ENCODE measurements around the gene ROR1.

The ROR1 gene

DNA sequence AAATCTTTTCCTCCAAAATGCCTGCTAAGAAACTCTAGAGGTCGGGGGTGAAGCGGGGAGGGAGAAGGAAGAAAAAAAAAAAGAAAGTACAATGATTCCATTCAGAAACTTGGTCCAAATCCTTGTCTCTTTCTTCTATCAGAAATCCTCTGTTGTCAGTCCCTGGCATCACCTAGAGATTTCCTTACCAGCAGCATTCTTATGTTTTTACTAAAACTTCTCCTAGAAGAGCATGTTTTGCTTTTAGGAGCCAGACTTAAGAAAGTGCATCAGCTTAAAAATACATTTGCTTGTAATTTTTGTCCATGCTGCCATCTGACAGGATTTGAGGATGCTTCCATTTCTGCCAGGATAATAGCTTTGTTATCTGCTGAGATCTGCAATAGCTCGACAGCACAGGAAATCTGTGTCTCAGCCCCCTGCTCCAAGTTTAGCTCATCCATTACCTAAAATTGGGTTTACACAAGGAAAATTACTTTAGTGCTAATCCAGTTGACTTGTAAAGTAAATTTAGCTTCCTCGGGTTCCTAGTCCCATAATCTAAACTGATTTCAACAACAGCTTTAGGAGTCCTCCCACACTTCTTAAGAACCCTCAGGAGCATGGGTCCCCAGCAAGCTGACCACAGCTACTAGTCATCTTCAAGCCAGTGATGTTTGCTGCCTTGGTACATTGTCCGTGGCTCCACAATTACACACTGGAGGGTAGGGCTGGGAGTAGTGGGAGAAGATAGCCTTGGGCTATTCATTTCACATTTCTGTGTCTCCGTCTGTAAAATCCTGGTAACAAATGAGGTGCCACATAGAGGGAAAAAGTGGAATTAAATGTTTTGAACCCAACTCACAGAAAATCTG is 337.3 kb downstream of the ROR1 start:
- H3K27ac ChIP-seq (ENCODE audit: low read length): no peak overlapping the region
- no peak overlapping the region for H3K9ac ChIP-seq (ENCODE audit: low read length)
- no peaks in the 10 kb centered on the region for H3K9me3 ChIP-seq (ENCODE audit: control insufficient read depth, low read depth, low read length)
- no peaks in the 10 kb centered on the region for H3K27me3 ChIP-seq (ENCODE audit: control insufficient read depth, insufficient read depth, low read length)
- no peaks in the 10 kb centered on the region for H3K36me3 ChIP-seq (ENCODE audit: control insufficient read depth, low read depth, low read length)
- H3K4me1 ChIP-seq (ENCODE audit: control insufficient read depth, low read depth, low read length): peaks cover 9% of the 10 kb centered on the region
- H3K4me3 ChIP-seq (ENCODE audit: low read length): no peak overlapping the region

GRCh38 chr1:64111787-64112186 is 338.0 kb downstream of the ROR1 start:
- Histone ChIP-seq H3K9me3 (ENCODE audit: control insufficient read depth, low read depth, low read length) (no peaks in the 10 kb centered on the region), H3K36me3 (ENCODE audit: control insufficient read depth, low read depth, low read length) (no peaks in the 10 kb centered on the region), H3K27ac (ENCODE audit: low read length) (no peak overlapping the region), H3K27me3 (ENCODE audit: control insufficient read depth, insufficient read depth, low read length) (no peaks in the 10 kb centered on the region), H3K9ac (ENCODE audit: low read length) (no peak overlapping the region), H3K4me3 (ENCODE audit: low read length) (no peak overlapping the region), H3K4me1 (ENCODE audit: control insufficient read depth, low read depth, low read length) (peaks cover 9% of the 10 kb centered on the region)

DNA sequence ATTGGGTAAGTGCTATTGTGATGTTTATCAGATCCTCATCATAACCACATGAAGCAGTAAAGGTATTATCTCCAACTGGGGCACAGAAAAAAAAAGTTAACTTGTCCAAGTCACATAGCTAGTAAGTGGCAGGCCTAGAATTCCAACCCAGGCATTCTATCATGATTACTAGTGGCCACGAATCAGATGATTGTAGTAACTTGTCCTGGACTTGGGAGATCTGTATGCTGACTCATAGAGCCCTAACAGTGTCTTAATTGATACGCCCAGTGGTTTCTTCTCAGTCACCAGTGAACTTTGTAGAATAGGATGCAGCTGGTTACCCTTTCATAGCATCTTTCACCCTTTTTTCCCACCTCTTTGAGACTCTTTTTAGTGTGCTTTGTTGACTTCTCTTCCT is 338.5 kb downstream of the ROR1 start:
- no peaks in the 10 kb centered on the region for H3K9me3 ChIP-seq (ENCODE audit: control insufficient read depth, low read depth, low read length)
- H3K4me1 ChIP-seq (ENCODE audit: control insufficient read depth, low read depth, low read length): peaks cover 9% of the 10 kb centered on the region
- H3K27ac ChIP-seq (ENCODE audit: low read length): no peak overlapping the region
- H3K4me3 ChIP-seq (ENCODE audit: low read length): no peak overlapping the region
- no peak overlapping the region for H3K9ac ChIP-seq (ENCODE audit: low read length)
- no peaks in the 10 kb centered on the region for H3K36me3 ChIP-seq (ENCODE audit: control insufficient read depth, low read depth, low read length)
- H3K27me3 ChIP-seq (ENCODE audit: control insufficient read depth, insufficient read depth, low read length): no peaks in the 10 kb centered on the region

DNA sequence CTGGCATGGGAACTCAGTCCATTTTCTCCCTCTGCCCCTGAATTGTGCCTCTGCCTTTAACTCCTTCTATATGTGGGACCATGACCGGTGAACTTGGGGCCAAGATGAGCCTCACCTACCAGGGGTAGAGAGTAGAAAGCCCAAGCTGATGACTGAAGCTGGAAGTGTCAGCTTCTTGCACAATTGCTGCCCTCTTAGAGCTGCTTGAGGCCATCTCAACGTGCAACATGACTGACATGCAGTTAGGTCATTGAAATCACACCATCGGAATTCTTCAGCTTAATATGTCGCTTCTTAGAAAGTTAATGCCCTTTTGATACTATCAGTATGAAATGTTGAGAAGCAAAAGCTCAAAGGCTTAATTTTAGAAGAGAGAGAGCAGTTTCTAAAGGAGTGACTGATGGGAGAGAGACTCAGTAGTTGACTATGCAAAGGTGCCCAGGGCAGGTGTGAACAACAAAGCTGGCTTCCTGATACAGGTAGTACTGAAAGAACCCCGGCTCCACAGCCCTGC is 340.3 kb downstream of the ROR1 start:
- Histone ChIP-seq H3K9me3 (ENCODE audit: control insufficient read depth, low read depth, low read length) (no peaks in the 10 kb centered on the region), H3K9ac (ENCODE audit: low read length) (no peak overlapping the region), H3K36me3 (ENCODE audit: control insufficient read depth, low read depth, low read length) (no peaks in the 10 kb centered on the region), H3K4me3 (ENCODE audit: low read length) (no peak overlapping the region), H3K4me1 (ENCODE audit: control insufficient read depth, low read depth, low read length) (peaks cover 9% of the 10 kb centered on the region), H3K27ac (ENCODE audit: low read length) (no peak overlapping the region), H3K27me3 (ENCODE audit: control insufficient read depth, insufficient read depth, low read length) (no peaks in the 10 kb centered on the region)

- Histone ChIP-seq H3K4me1 (ENCODE audit: control insufficient read depth, low read depth, low read length) (peaks cover 4% of the 10 kb centered on the region), H3K9ac (ENCODE audit: low read length) (no peak overlapping the region), H3K4me3 (ENCODE audit: low read length) (no peak overlapping the region), H3K27me3 (ENCODE audit: control insufficient read depth, insufficient read depth, low read length) (no peaks in the 10 kb centered on the region), H3K9me3 (ENCODE audit: control insufficient read depth, low read depth, low read length) (no peaks in the 10 kb centered on the region), H3K27ac (ENCODE audit: low read length) (no peak overlapping the region), H3K36me3 (ENCODE audit: control insufficient read depth, low read depth, low read length) (no peaks in the 10 kb centered on the region)
Observed at GRCh38 chr1:64116537-64116936, 342.7 kb downstream of the ROR1 start.

- no peaks in the 10 kb centered on the region for H3K27me3 ChIP-seq (ENCODE audit: control insufficient read depth, insufficient read depth, low read length)
- H3K27ac ChIP-seq (ENCODE audit: low read length): no peak overlapping the region
- no peaks in the 10 kb centered on the region for H3K4me1 ChIP-seq (ENCODE audit: control insufficient read depth, low read depth, low read length)
- H3K4me3 ChIP-seq (ENCODE audit: low read length): no peak overlapping the region
- no peak overlapping the region for H3K9ac ChIP-seq (ENCODE audit: low read length)
- no peaks in the 10 kb centered on the region for H3K36me3 ChIP-seq (ENCODE audit: control insufficient read depth, low read depth, low read length)
- no peaks in the 10 kb centered on the region for H3K9me3 ChIP-seq (ENCODE audit: control insufficient read depth, low read depth, low read length)
Observed at GRCh38 chr1:64117492-64117891, 343.7 kb downstream of the ROR1 start.

DNA sequence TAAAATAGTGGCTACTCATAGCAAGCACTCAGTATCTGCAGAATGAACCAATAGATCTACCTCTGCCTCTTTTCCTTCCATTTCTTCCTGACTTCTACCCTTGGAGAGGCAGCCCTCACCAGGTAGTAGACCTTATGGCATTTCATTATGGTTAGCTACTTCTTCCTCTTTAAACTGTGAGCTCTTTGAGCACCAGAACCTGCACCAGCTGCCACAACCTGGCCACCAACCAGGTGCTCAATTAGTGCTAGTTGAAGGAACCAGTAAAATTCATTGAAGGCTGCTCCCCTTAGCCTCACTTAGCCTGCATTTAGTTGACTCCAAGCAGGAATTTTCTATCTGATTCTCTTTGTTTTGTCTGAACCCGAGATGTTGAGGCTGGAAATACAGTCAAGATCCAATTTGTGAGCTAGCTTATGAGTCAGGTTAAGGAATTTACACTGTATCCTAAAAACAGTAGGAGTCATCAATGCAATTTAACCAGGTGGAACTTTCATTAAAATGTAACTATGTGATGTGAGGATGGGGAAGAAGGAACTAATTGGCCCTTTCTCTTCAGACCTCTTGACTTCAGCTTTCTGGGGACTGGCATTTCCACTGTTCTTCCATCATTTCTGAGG is 348.1 kb downstream of the ROR1 start:
- Histone ChIP-seq H3K27me3 (ENCODE audit: control insufficient read depth, insufficient read depth, low read length) (no peaks in the 10 kb centered on the region), H3K9me3 (ENCODE audit: control insufficient read depth, low read depth, low read length) (no peaks in the 10 kb centered on the region), H3K9ac (ENCODE audit: low read length) (no peak overlapping the region), H3K4me1 (ENCODE audit: control insufficient read depth, low read depth, low read length) (no peaks in the 10 kb centered on the region), H3K27ac (ENCODE audit: low read length) (no peak overlapping the region), H3K36me3 (ENCODE audit: control insufficient read depth, low read depth, low read length) (no peaks in the 10 kb centered on the region), H3K4me3 (ENCODE audit: low read length) (no peak overlapping the region)

- Histone ChIP-seq H3K4me3 (ENCODE audit: low read length) (no peak overlapping the region), H3K9ac (ENCODE audit: low read length) (no peak overlapping the region), H3K27me3 (ENCODE audit: control insufficient read depth, insufficient read depth, low read length) (no peaks in the 10 kb centered on the region), H3K36me3 (ENCODE audit: control insufficient read depth, low read depth, low read length) (no peaks in the 10 kb centered on the region), H3K27ac (ENCODE audit: low read length) (no peak overlapping the region), H3K9me3 (ENCODE audit: control insufficient read depth, low read depth, low read length) (no peaks in the 10 kb centered on the region), H3K4me1 (ENCODE audit: control insufficient read depth, low read depth, low read length) (no peaks in the 10 kb centered on the region)
Observed at GRCh38 chr1:64122588-64122987, 348.8 kb downstream of the ROR1 start.

DNA sequence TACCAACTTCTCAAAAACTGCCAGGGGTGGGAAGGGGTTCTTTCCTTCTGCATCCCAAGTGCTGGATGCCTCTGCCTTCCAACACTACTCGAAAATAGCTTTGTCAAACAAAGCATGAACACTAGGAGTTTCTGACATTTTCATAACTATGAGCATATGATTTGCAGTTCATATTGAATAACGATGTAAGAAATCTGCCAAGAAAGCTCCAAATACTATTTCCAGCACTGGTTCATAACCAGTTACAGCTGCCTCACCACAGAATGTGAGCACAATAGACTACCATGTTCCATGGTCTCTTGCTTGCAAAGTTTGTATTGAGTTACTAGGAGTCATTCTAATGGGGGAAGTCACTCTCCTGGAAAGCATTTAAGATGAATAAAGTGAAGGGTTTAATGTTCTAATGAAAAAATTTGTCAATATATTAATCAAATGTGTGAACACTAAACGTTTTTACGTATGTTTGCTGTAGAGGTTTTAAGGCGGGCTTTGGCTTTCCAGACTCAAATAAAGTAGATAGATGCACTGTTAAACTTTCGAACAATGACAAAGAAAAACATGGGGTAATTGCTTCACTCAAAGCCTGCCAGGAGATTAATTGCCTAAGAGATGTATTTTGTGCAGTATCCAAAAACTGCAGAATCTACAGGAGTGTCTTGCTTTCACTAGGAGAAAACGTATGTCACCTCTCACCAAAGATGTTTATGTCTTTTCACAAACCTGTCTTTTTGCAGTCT is 351.1 kb downstream of the ROR1 start:
- no peaks in the 10 kb centered on the region for H3K4me1 ChIP-seq (ENCODE audit: control insufficient read depth, low read depth, low read length)
- no peaks in the 10 kb centered on the region for H3K27me3 ChIP-seq (ENCODE audit: control insufficient read depth, insufficient read depth, low read length)
- no peak overlapping the region for H3K27ac ChIP-seq (ENCODE audit: low read length)
- H3K36me3 ChIP-seq (ENCODE audit: control insufficient read depth, low read depth, low read length): no peaks in the 10 kb centered on the region
- H3K4me3 ChIP-seq (ENCODE audit: low read length): no peak overlapping the region
- H3K9me3 ChIP-seq (ENCODE audit: control insufficient read depth, low read depth, low read length): no peaks in the 10 kb centered on the region
- H3K9ac ChIP-seq (ENCODE audit: low read length): no peak overlapping the region

DNA sequence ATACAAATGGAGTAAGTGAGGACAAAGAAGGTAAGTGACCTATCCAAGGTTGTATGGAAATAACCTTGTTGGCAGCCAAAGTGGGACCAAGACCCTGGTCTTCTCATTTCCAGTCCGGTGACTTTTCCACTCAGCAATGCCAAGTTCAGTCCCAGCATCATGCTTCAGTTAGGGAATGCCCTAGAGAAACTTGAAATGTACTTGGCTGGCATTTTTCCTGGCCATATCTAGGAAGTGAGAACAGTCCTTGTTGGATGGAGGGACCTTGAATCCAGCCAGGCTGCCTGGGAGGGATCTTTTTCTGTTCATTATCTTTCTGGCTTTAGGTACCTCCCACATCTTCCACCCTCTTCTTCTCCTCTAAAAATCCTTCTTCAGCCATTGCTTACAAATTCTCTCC is 352.8 kb downstream of the ROR1 start:
- H3K4me1 ChIP-seq (ENCODE audit: control insufficient read depth, low read depth, low read length): peaks cover 7% of the 10 kb centered on the region
- no peaks in the 10 kb centered on the region for H3K9me3 ChIP-seq (ENCODE audit: control insufficient read depth, low read depth, low read length)
- no peaks in the 10 kb centered on the region for H3K36me3 ChIP-seq (ENCODE audit: control insufficient read depth, low read depth, low read length)
- H3K4me3 ChIP-seq (ENCODE audit: low read length): no peak overlapping the region
- no peak overlapping the region for H3K27ac ChIP-seq (ENCODE audit: low read length)
- H3K9ac ChIP-seq (ENCODE audit: low read length): no peak overlapping the region
- no peaks in the 10 kb centered on the region for H3K27me3 ChIP-seq (ENCODE audit: control insufficient read depth, insufficient read depth, low read length)

DNA sequence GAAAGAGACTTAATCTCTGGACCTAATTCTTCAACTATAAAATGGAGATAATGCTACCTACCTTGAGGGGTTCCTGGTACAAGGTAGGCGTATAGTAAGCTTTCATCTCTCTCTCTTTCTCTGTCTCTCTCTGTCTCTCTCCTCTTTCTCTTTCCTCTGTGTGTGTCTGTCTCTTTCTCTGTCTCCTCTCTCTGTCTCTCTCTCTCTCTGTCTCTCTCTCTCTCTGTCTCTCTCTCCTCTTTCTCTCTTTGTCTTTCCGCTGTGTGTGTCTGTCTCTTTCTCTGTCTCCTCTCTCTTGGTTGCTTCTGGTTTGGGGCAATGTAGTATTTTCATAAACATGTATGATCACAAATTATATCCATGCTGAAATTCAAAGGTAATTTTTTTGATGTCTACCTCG is 353.5 kb downstream of the ROR1 start:
- Histone ChIP-seq H3K4me1 (ENCODE audit: control insufficient read depth, low read depth, low read length) (peaks cover 7% of the 10 kb centered on the region), H3K4me3 (ENCODE audit: low read length) (no peak overlapping the region), H3K27me3 (ENCODE audit: control insufficient read depth, insufficient read depth, low read length) (no peaks in the 10 kb centered on the region), H3K27ac (ENCODE audit: low read length) (no peak overlapping the region), H3K9ac (ENCODE audit: low read length) (no peak overlapping the region), H3K36me3 (ENCODE audit: control insufficient read depth, low read depth, low read length) (no peaks in the 10 kb centered on the region), H3K9me3 (ENCODE audit: control insufficient read depth, low read depth, low read length) (no peaks in the 10 kb centered on the region)

Data from iPS-18a (cell line).